ENCODE measurements around the gene FOXK1.

The FOXK1 gene

DNA sequence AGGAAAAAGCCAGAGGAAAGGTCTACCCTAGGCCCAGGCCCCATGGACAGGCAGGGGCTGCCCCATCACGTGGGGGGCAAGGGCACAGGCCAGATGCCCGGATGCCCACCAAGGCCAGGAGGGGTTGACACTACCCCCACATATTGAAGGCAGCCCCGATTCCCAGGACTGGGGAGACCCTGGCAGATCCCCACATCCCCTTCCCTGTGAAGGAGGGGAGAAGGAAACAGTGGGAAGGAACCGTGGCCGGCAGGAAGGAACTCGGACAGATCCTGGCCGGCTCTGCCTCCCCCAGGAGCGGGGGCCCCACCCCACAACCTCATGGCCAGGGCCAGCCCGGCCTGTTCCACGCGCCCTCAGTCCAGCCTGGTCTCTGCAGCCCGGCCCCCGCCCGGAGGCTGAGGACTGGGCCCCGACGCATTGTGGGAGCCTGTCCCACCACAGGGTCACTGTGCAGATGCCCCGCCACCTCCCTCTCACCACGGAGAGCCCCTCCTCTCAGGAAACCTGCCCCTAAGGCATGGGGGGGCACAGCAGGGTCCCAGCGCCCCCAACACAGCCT lies 138.4 kb downstream of the FOXK1 start:
- H3K27me3 ChIP-seq (ENCODE audit: insufficient read depth, low read length): 0 out of 2 replicates have a peak, but pooled peaks cover 4% of the 10 kb centered on the region
- no peaks in the 10 kb centered on the region for H3K79me2 ChIP-seq (ENCODE audit: control insufficient read depth, insufficient read depth, low read length, unreplicated experiment)
- H3K27ac ChIP-seq (ENCODE audit: low read depth, low read length): no peak overlapping the region
- no peak overlapping the region for H2AFZ ChIP-seq (ENCODE audit: low read length, unreplicated experiment)
- H3K36me3 ChIP-seq (ENCODE audit: insufficient read depth, low read length): no peaks in the 10 kb centered on the region
- H3K4me3 ChIP-seq (ENCODE audit: low read depth, low read length): no peak overlapping the region
- no peaks in the 10 kb centered on the region for H3K4me1 ChIP-seq (ENCODE audit: control insufficient read depth, insufficient read depth, low read length, unreplicated experiment)

Data from ACC112 (cell line).